Uterus (tissue), 2 donors: ENCODE results near the gene MINDY4.

ENCODE experiments used
- POLR2A ChIP-seq, 2 donors: fragments of 450-650 bp; IDR thresholded peaks; one replicate each; pipeline ENCODE4 v1.6.1; 2016; ENCODE audit warnings: antibody characterized with exemption in 2 of 2, mild to moderate bottlenecking in 1 of 2, moderate library complexity in 1 of 2
- TF ChIP-seq, protein P1 (sequence below), 4 experiments: fragments of 200-600 bp in 2 of 4; fragments of 450-650 bp in 2 of 4; sonication (generic) in 2 of 4; IDR thresholded peaks; one replicate each; pipeline ENCODE4 v1.5.1; 2016 to 2019; ENCODE audit warnings: antibody characterized with exemption in 4 of 4, mild to moderate bottlenecking in 2 of 4, moderate library complexity in 1 of 4

DNA sequence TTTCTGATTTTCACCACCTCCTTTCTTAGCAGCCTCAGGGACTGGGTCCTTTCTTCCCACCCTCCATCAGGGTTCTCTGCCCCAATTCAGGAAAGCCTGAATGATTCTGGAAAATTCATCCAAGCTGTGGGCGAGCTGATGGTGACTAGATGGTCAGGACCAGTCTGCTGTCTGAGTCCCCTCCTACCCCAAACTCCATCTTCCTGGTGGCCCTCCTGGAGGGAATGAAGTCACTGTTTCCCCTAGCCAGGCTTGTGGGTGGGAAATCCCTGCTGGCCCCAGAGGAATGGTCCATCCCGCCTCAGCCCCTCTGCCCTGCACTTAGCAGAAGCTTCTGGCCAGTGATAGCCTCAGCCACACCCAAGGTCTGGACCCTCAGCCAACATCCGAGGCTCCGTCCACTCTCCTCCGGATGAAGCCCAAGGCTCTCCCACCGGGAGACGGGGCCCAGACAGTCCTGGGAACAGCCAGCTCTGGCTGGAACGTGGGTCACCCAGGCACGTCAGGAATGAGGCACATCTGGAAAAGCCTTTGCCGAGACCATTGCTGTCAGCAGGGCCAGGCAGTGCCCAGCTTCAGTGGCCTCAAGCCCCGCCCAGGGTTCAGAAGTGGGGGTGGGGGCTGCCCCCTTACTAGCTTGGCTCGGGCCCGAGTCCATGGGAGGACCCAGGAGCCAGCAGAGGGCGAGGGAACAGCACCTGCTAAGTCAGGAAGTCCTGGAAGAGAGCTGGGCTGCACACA, 136.5 kb downstream of the MINDY4 start:
- TF ChIP-seq, protein P1, sequence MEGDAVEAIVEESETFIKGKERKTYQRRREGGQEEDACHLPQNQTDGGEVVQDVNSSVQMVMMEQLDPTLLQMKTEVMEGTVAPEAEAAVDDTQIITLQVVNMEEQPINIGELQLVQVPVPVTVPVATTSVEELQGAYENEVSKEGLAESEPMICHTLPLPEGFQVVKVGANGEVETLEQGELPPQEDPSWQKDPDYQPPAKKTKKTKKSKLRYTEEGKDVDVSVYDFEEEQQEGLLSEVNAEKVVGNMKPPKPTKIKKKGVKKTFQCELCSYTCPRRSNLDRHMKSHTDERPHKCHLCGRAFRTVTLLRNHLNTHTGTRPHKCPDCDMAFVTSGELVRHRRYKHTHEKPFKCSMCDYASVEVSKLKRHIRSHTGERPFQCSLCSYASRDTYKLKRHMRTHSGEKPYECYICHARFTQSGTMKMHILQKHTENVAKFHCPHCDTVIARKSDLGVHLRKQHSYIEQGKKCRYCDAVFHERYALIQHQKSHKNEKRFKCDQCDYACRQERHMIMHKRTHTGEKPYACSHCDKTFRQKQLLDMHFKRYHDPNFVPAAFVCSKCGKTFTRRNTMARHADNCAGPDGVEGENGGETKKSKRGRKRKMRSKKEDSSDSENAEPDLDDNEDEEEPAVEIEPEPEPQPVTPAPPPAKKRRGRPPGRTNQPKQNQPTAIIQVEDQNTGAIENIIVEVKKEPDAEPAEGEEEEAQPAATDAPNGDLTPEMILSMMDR (IDR thresholded peaks at IDR 0.05) = no peak
- TF ChIP-seq POLR2A (IDR thresholded peaks at IDR 0.05) = no peak
